ENCODE data around the gene IRF2.
A peak's percentile ranks its signal among the peaks of the same experiment; 100 is the strongest.

The IRF2 gene

GRCh38 chr4:184474263-184475095 lies at the start of gene IRF2:
IRF2 (minus strand) TSS chr4:184474550; CDS start chr4:184429064, 45,486 bp downstream.
- DNase-seq = peak; percentile 87 to 99 (median 96)
- intact Hi-C loops (cut with DNase I) = loop anchor here (5.0 kb wide), 1 partner anchor 207 kb away; no protein-coding TSS in a partner anchor

- intact Hi-C loops (cut with DNase I) = no loop called here
- no peak for DNase-seq
These were observed 41.3 kb upstream of the IRF2 start for GRCh38 chr4:184515606-184516005.

- DNase-seq = peak; percentile 18 to 88 (median 60)
- intact Hi-C loops (cut with DNase I) = no loop called here
These were observed 40.0 kb upstream of the IRF2 start for GRCh38 chr4:184514121-184514988.

- DNase-seq = no peak
These were observed 39.4 kb upstream of the IRF2 start for GRCh38 chr4:184513802-184514120.

GRCh38 chr4:184511156-184511555 lies 36.8 kb upstream of the IRF2 start:
- intact Hi-C loops (cut with DNase I) = no loop called here
- DNase-seq = no peak

More at GRCh38 chr4:184513802-184514120, 39.4 kb upstream of the IRF2 start:
- intact Hi-C loops (cut with DNase I) = no loop called here

- intact Hi-C loops (cut with DNase I) = no loop called here
- DNase-seq = no peak
These were observed 36.1 kb upstream of the IRF2 start for GRCh38 chr4:184510401-184510800.

GRCh38 chr4:184506527-184507121 lies 32.3 kb upstream of the IRF2 start:
- intact Hi-C loops (cut with DNase I) = no loop called here
- peak in 38 of 42 donors; percentile 15 to 79 (median 48) for DNase-seq

- no peak for DNase-seq
- intact Hi-C loops (cut with DNase I) = no loop called here
These were observed 30.0 kb upstream of the IRF2 start for GRCh38 chr4:184504385-184504784.

GRCh38 chr4:184503869-184504300 lies 29.5 kb upstream of the IRF2 start:
- intact Hi-C loops (cut with DNase I) = no loop called here

GRCh38 chr4:184500748-184501589 lies 26.6 kb upstream of the IRF2 start:
- intact Hi-C loops (cut with DNase I) = no loop called here
- DNase-seq = no peak

More at GRCh38 chr4:184503869-184504300, 29.5 kb upstream of the IRF2 start:
- no peak for DNase-seq

- DNase-seq = no peak
- intact Hi-C loops (cut with DNase I) = no loop called here
These were observed 25.6 kb upstream of the IRF2 start for GRCh38 chr4:184499996-184500395.

- no peak for DNase-seq
- intact Hi-C loops (cut with DNase I) = no loop called here
These were observed 24.2 kb upstream of the IRF2 start for GRCh38 chr4:184498598-184498997.

- intact Hi-C loops (cut with DNase I) = no loop called here
These were observed 15.4 kb upstream of the IRF2 start for GRCh38 chr4:184489771-184490170.

GRCh38 chr4:184487503-184487902 lies 13.2 kb upstream of the IRF2 start:
- no peak for DNase-seq
- intact Hi-C loops (cut with DNase I) = no loop called here

More at GRCh38 chr4:184489771-184490170, 15.4 kb upstream of the IRF2 start:
- DNase-seq = no peak

- DNase-seq = no peak
- intact Hi-C loops (cut with DNase I) = no loop called here
These were observed 10.9 kb upstream of the IRF2 start for GRCh38 chr4:184485279-184485678.

GRCh38 chr4:184481544-184481943 lies 7.2 kb upstream of the IRF2 start:
- DNase-seq = no peak
- intact Hi-C loops (cut with DNase I) = no loop called here

GRCh38 chr4:184479516-184479950 lies 5.2 kb upstream of the IRF2 start:
- intact Hi-C loops (cut with DNase I) = no loop called here

GRCh38 chr4:184477201-184477999 lies 3.0 kb upstream of the IRF2 start:
- DNase-seq = peak; percentile 20 to 93 (median 82)
- intact Hi-C loops (cut with DNase I) = loop anchor here (2.0 kb wide), 1 partner anchor 59 kb away; no protein-coding TSS in a partner anchor

More at GRCh38 chr4:184479516-184479950, 5.2 kb upstream of the IRF2 start:
- no peak for DNase-seq
